SU-DHL-6 (cell line): ENCODE measurements around the gene PTPRCAP.

ENCODE experiments used
- H2AFZ ChIP-seq: fragments of 200-600 bp; sonication (generic); 2 replicates; pipeline ENCODE4 v1.6.1; 2014; ENCODE audit warnings: low read depth, mild to moderate bottlenecking, moderate library complexity, mixed read lengths, antibody characterized with exemption, low read length; ENCODE audit not compliant: severe bottlenecking
- H3F3A ChIP-seq: fragments of 200-600 bp; shearing (Covaris generic); 2 replicates; pipeline ENCODE4 v1.6.0; 2016; ENCODE audit warnings: antibody characterized with exemption, mild to moderate bottlenecking; ENCODE audit not compliant: insufficient read depth
- H3K27ac ChIP-seq: fragments of 200-600 bp; sonication (generic); 2 replicates; pipeline ENCODE4 v1.5.1; 2016; ENCODE audit warnings: low read depth, mild to moderate bottlenecking, low read length, moderate library complexity, mixed read lengths
- H3K27me3 ChIP-seq: fragments of 200-600 bp; sonication (generic), shearing (Covaris generic); 2 replicates; pipeline ENCODE4 v1.6.0; 2014; ENCODE audit warnings: mild to moderate bottlenecking, low read length
- H3K36me3 ChIP-seq: fragments of 200-600 bp; sonication (generic); 2 replicates; pipeline ENCODE4 v1.6.1; 2014; ENCODE audit warnings: mild to moderate bottlenecking, low read length, mixed read lengths
- H3K4me2 ChIP-seq: fragments of 300-600, 200-600 bp; shearing (Covaris generic), sonication (generic); 2 replicates; pipeline ENCODE4 v1.6.0; 2014; ENCODE audit warnings: low read length, low read depth, mild to moderate bottlenecking; ENCODE audit not compliant: poor library complexity, severe bottlenecking
- H3K4me3 ChIP-seq: fragments of 200-600 bp; sonication (generic); 2 replicates; pipeline ENCODE4 v1.5.1; 2014; ENCODE audit warnings: antibody characterized with exemption, low read length, mild to moderate bottlenecking, mixed read lengths; ENCODE audit not compliant: insufficient read depth, poor library complexity, severe bottlenecking
- H3K79me2 ChIP-seq: fragments of 200-600 bp; sonication (generic); 2 replicates; pipeline ENCODE4 v1.6.1; 2014; ENCODE audit warnings: mild to moderate bottlenecking, low read length, moderate library complexity; ENCODE audit not compliant: insufficient read depth
- H3K9ac ChIP-seq: fragments of 200-600 bp; sonication (generic); 2 replicates; pipeline ENCODE4 v1.7.0; 2014; ENCODE audit warnings: mild to moderate bottlenecking, low read length
- H3K9me2 ChIP-seq: fragments of 200-600 bp; sonication (generic); replicated peaks from 2 replicates; pipeline ENCODE4 v1.6.1; 2014; ENCODE audit warnings: low read length; ENCODE audit not compliant: insufficient read depth
- H3K9me3 ChIP-seq: fragments of 200-600 bp; sonication (generic); 2 replicates; pipeline ENCODE4 v1.6.1; 2014; ENCODE audit warnings: low read length, mixed read lengths; ENCODE audit not compliant: insufficient read depth
- H4K20me1 ChIP-seq: fragments of 200-600 bp; sonication (generic); 2 replicates; pipeline ENCODE4 v1.6.1; 2014; ENCODE audit warnings: low read depth, mild to moderate bottlenecking, antibody characterized with exemption, low read length, moderate library complexity, mixed read lengths
- CTCF ChIP-seq: fragments of 200-600 bp; sonication (generic); IDR thresholded peaks from one replicate; pipeline ENCODE4 v1.5.1; 2017; ENCODE audit warnings: antibody characterized with exemption, mild to moderate bottlenecking, low read length, moderate library complexity; ENCODE audit not compliant: insufficient read depth, poor library complexity, severe bottlenecking
- EZH2phosphoT487 ChIP-seq: fragments of 200-600 bp; sonication (generic), shearing (Covaris generic); conservative IDR thresholded peaks from 2 replicates; pipeline ENCODE4 v1.6.1; 2018; ENCODE audit warnings: mild to moderate bottlenecking, antibody characterized with exemption, low read length, moderate library complexity, mixed read lengths

The PTPRCAP gene

DNA sequence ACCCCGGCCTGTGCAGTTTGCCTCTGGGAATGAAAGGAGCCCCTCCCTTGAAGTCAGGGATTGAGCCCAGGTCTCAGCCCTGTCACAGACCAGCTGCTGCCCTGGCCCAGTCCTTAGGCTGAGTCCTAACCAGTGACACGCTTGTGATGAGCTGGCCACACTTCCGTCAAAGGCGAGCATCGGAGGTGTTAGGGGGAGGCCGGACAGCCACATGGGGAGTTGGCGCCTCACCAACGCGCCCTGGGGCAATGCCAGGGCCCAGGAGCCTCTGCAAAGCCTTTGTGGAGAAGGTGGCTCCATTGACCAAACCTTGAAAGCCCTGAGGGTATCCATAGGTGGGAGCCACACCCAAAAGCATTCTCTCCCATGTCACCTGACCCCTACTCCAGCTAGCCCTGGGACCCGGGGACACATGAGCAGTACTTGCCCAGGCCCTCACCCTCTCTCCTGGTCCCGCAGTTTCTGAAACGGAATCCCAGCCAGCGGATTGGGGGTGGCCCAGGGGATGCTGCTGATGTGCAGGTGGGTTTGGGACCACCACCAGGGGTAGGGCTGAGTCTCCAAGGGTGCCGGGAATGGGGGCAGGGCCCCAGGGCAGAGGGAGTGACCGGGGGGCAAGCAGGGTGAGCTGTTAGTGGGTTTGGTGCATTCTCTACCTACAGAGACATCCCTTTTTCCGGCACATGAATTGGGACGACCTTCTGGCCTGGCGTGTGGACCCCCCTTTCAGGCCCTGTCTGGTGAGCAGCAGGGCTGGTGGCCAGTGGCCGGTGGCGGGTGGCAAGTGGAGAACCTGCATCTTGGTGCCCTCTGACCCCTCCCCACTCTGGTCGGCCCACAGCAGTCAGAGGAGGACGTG lies 3.7 kb downstream of the PTPRCAP start:
- H2AFZ ChIP-seq, result no peak overlapping the region
- H3K9me3 ChIP-seq, result no peaks in the 10 kb centered on the region
- peaks cover 25% of the 10 kb centered on the region for H3K79me2 ChIP-seq
- H3K9me2 ChIP-seq, result no peaks in the 10 kb centered on the region
- H3K4me2 ChIP-seq, result peak overlapping the region; percentile 99
- no peaks in the 10 kb centered on the region for H3K36me3 ChIP-seq
- H4K20me1 ChIP-seq, result no peaks in the 10 kb centered on the region
- peak overlapping the region; percentile 100 for H3K27ac ChIP-seq
- peaks cover 50% of the 10 kb centered on the region for H3F3A ChIP-seq
- TF ChIP-seq EZH2phosphoT487 (no peak), CTCF (no peak)
- peak overlapping the region; percentile 100; the same call in 1 of the 2 replicates for H3K9ac ChIP-seq
- H3K27me3 ChIP-seq, result no peaks in the 10 kb centered on the region
- H3K4me3 ChIP-seq, result no peak overlapping the region

DNA sequence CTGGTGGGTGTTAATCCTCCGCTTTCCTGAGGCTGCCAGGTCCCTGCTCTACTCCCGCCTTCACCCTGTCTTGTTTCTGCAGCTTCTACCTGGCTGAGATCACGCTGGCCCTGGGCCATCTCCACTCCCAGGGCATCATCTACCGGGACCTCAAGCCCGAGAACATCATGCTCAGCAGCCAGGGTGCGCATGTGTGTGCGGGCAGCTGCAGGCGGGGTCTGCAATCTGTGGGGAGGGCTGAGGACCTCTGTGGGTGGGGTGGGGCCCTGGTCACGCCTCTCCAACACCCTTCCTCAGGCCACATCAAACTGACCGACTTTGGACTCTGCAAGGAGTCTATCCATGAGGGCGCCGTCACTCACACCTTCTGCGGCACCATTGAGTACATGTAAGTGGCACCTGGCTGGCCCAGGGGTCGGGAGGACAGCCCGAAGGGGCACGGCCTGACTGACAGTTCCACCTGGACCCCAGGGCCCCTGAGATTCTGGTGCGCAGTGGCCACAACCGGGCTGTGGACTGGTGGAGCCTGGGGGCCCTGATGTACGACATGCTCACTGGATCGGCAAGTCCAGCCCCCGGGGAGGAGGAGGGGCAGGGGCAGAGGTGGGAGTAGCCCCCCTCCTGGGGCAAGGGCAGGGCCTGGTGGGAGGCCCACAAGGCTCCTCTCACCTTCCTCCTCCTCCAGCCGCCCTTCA lies 4.7 kb downstream of the PTPRCAP start:
- H3K36me3 ChIP-seq, result no peaks in the 10 kb centered on the region

More for the DNA sequence above, 4.7 kb downstream of the PTPRCAP start:
- Histone ChIP-seq H3K4me3 (no peak overlapping the region), H3K9me3 (no peaks in the 10 kb centered on the region), H3K4me2 (no peak overlapping the region), H3K27ac (peak overlapping the region; percentile 100; the same call in 1 of the 2 replicates), H3K9me2 (no peaks in the 10 kb centered on the region), H4K20me1 (no peaks in the 10 kb centered on the region), H3K79me2 (peaks cover 21% of the 10 kb centered on the region), H3K27me3 (no peaks in the 10 kb centered on the region), H3F3A (peaks cover 43% of the 10 kb centered on the region), H3K9ac (no peak overlapping the region), H2AFZ (no peak overlapping the region)
- TF ChIP-seq CTCF (no peak), EZH2phosphoT487 (no peak)
